IPS-NIHi7 (cell line): Measurements from ENCODE around the gene APBB2.
"Not testable (repeated sequence)": the region's sequence is repeated elsewhere in the genome, so short reads cannot be mapped to it uniquely, and the experiment has no call there.

ENCODE experiments used
- DNase-seq: peaks from one replicate; pipeline ENCODE4 v3.0.0; 2012; ENCODE audit warnings: mixed read lengths; ENCODE audit errors: extremely low spot score

APBB2 gene

GRCh38 chr4:41060352-41061334 is 153.7 kb downstream of the APBB2 start:
- no peak for DNase-seq

GRCh38 chr4:41059411-41059810 is 154.9 kb downstream of the APBB2 start:
- not testable (repeated sequence) for DNase-seq

GRCh38 chr4:41058426-41058825 is 155.9 kb downstream of the APBB2 start:
- DNase-seq, result no peak

GRCh38 chr4:41057467-41057866 is 156.9 kb downstream of the APBB2 start:
- no peak for DNase-seq

- DNase-seq, result no peak
These were observed 162.1 kb downstream of the APBB2 start for GRCh38 chr4:41052287-41052686.

GRCh38 chr4:41050880-41051775 is 163.2 kb downstream of the APBB2 start:
- peak; percentile 34 for DNase-seq

- no peak for DNase-seq
These were observed 164.2 kb downstream of the APBB2 start for GRCh38 chr4:41050116-41050515.

- DNase-seq, result not testable (repeated sequence)
These were observed 165.2 kb downstream of the APBB2 start for GRCh38 chr4:41049176-41049575.

- DNase-seq, result no peak
These were observed 169.6 kb downstream of the APBB2 start for GRCh38 chr4:41044791-41045190.

GRCh38 chr4:41044165-41044564 is 170.2 kb downstream of the APBB2 start:
- DNase-seq, result no peak

- DNase-seq, result no peak
These were observed 170.9 kb downstream of the APBB2 start for GRCh38 chr4:41043465-41043864.

- no peak for DNase-seq
These were observed 172.8 kb downstream of the APBB2 start for GRCh38 chr4:41041551-41041950.

GRCh38 chr4:41039317-41039716 is 175.0 kb downstream of the APBB2 start:
- no peak for DNase-seq

- DNase-seq, result no peak
These were observed 176.0 kb downstream of the APBB2 start for GRCh38 chr4:41038304-41038703.

GRCh38 chr4:41029098-41029497 is 185.2 kb downstream of the APBB2 start:
- no peak for DNase-seq

- no peak for DNase-seq
These were observed 185.8 kb downstream of the APBB2 start for GRCh38 chr4:41028392-41029076.

GRCh38 chr4:41026971-41027370 is 187.4 kb downstream of the APBB2 start:
- no peak for DNase-seq

- DNase-seq, result no peak
These were observed 188.5 kb downstream of the APBB2 start for GRCh38 chr4:41025824-41026223.

GRCh38 chr4:41024556-41025491 is 189.5 kb downstream of the APBB2 start:
- DNase-seq, result no peak

GRCh38 chr4:41022116-41022515 is 192.2 kb downstream of the APBB2 start:
- no peak for DNase-seq
